Mucosa of descending colon (tissue), 3 donors: ENCODE results near the gene PMCH. TPM values are rescaled to one million over a fixed set of nuclear protein-coding genes. Genes with fewer than 3 reads are reported as not detected.
"Not testable (repeated sequence)": the region's sequence is repeated elsewhere in the genome, so short reads cannot be mapped to it uniquely, and the experiment has no call there.

Experiments
- ATAC-seq: fragments of 200-7000 bp; cut with Tn5 transposase; one replicate; pipeline ENCODE4 v1.9.1; 2020; ENCODE audit warnings: mild to moderate bottlenecking, moderate library complexity
- DNase-seq, 3 donors: peaks; one replicate each; pipeline ENCODE4 v3.0.0-alpha.2; 2020
- H3K36me3 ChIP-seq: fragments of 200-600 bp; one replicate; pipeline ENCODE4 v1.8.0; 2021; ENCODE audit warnings: low read depth, mild to moderate bottlenecking
- H3K4me1 ChIP-seq: fragments of 200-600 bp; one replicate; pipeline ENCODE4 v1.8.0; 2021; ENCODE audit warnings: low read depth, mild to moderate bottlenecking
- H3K4me3 ChIP-seq: fragments of 200-600 bp; one replicate; pipeline ENCODE4 v1.8.0; 2021; ENCODE audit warnings: mild to moderate bottlenecking
- H3K9me3 ChIP-seq: fragments of 200-600 bp; one replicate; pipeline ENCODE4 v1.8.0; 2021; ENCODE audit warnings: mild to moderate bottlenecking
- CTCF ChIP-seq: fragments of 200-600 bp; IDR thresholded peaks from one replicate; pipeline ENCODE4 v1.8.0; 2022; ENCODE audit warnings: antibody characterized with exemption, mild to moderate bottlenecking
- intact Hi-C, 2 donors: fragments of 100-400 bp; cut with DNase I in 1 of 2; cut with micrococcal nuclease in 1 of 2; formaldehyde crosslinking; loops; one replicate each; pipeline versions ENCODE4 v1.11.0 to v1.11.1; 2022; cut with DNase I, micrococcal nuclease
- total RNA-seq, 3 donors: library from RNA; stranded (reverse); fragmentation: NEBNext Ultra II Directional in 2 of 3; extraction: Animal tissue kit (Norgen Biotek cat#: 25700) in 2 of 3; gene quantifications; one replicate each; pipeline versions ENCODE4 v1.2.1 to v1.2.4, GENCODE V29; 2021 to 2023
- donor health status: DM: no; HTN: no; CAD: no; lungs with moderate emphysema.
- donor health status: DM: no; HTN: no; CAD: no.
- donor health status: DM: no; HTN: yes; CAD: no.

Gene PMCH
- total RNA-seq, 3 donors from 2014 or later: not detected

- intact Hi-C loops: no loop called here
- H3K36me3 ChIP-seq: no peaks in the 10 kb centered on the region
- ATAC-seq: peak; percentile 45
- no peaks in the 10 kb centered on the region for H3K4me1 ChIP-seq
- TF ChIP-seq CTCF: peak; percentile 39
- no peaks in the 10 kb centered on the region for H3K9me3 ChIP-seq
- DNase-seq: peak in 1 of 3 donors; percentile 33
- H3K4me3 ChIP-seq: no peak overlapping the region
Measured at GRCh38 chr12:102169922-102170621, 27.6 kb downstream of the PMCH start.

DNA sequence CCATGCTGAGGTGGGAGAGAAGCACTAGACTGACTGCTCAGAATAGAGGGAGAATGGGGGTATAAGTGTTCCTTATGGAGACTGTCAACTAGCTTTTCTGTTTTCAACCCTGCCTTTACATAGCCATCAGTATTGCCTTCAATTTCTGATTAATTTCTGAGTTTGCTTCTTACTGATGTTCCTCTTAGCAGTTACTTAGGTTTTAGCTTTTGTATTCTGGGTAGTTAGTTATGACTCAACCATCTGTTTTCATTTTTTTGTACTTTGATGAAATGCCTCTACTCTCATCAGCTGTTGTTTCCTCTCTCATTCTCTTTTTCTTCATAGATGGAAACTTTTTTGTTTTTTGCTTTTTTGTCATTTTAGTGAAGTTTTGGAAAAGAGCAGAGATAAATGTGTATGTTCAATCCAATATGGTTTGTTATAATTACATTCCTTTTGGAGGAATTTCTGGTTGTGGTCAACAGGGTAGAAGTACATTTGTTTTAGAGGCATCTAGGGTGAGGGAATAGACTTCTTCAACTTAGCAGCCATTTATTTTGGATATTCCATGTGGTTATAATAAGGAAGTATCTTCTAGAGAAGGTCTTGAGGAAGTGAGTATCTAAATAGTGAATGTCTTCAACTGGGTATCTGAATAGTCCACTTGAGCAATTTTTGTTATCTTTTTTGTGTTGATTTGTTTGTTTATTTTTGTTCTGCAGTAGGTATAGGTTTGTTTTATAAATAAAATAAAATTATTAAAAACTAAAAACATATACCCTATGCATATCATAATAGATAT lies 29.6 kb downstream of the PMCH start:
- H3K9me3 ChIP-seq: no peaks in the 10 kb centered on the region
- no peak overlapping the region for H3K4me3 ChIP-seq
- intact Hi-C loops: no loop called here
- ATAC-seq: no peak
- no peak for DNase-seq
- no peaks in the 10 kb centered on the region for H3K4me1 ChIP-seq
- no peak for TF ChIP-seq CTCF
- no peaks in the 10 kb centered on the region for H3K36me3 ChIP-seq

- TF ChIP-seq CTCF: no peak
- no peak for ATAC-seq
Measured at GRCh38 chr12:102163383-102163782, 34.2 kb downstream of the PMCH start.

DNA sequence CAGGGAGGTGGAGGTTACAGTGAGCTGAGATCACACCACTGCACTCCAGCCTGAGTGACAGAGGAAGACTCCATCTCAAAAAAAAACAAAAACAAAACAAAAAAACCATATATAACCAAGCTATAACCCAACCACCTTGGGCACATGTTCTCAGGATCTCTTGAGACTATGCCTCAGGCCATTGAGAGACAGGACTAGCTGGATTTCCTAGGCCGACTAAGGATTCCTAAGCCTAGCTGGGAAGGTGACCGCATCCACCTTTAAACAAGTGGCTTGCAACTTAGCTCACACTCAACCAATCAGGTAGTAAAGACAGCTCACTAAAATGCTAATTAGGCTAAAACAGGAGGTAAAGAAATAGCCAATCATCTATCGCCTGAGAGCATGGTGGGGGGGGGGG lies 42.4 kb downstream of the PMCH start:
- H3K4me1 ChIP-seq, intact Hi-C loops, H3K36me3 ChIP-seq, ATAC-seq, DNase-seq, H3K9me3 ChIP-seq, H3K4me3 ChIP-seq: not testable (repeated sequence)

More at GRCh38 chr12:102163383-102163782, 34.2 kb downstream of the PMCH start:
- H3K9me3 ChIP-seq: no peaks in the 10 kb centered on the region
- DNase-seq: no peak
- H3K36me3 ChIP-seq: no peaks in the 10 kb centered on the region
- no peak overlapping the region for H3K4me3 ChIP-seq
- intact Hi-C loops: no loop called here
- H3K4me1 ChIP-seq: no peaks in the 10 kb centered on the region

DNA sequence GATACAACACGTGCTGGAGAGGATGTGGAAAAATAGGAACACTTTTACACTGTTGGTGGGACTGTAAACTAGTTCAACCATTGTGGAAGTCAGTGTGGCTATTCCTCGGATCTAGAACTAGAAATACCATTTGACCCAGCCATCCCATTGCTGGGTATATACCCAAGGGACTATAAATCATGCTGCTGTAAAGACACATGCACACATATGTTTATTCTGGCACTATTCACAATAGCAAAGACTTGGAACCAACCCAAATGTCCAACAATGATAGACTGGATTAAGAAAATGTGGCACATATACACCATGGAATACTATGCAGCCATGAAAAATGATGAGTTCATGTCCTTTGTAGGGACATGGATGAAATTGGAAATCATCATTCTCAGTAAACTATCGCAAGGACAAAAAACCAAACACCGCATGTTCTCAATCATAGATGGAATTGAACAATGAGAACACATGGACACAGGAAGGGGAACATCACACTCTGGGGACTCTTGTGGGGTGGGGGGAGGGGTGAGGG lies 50.5 kb downstream of the PMCH start:
- H3K4me1 ChIP-seq, H3K4me3 ChIP-seq, H3K9me3 ChIP-seq, DNase-seq, ATAC-seq, H3K36me3 ChIP-seq, intact Hi-C loops: not testable (repeated sequence)

Other genes with a start within 250 kb of the PMCH start
- 10 to 100 TPM; 31.1 to 39.1 (median 34.9) TPM for gene WASHC3, start 135.8 kb downstream of the PMCH start, total RNA-seq
- gene NUP37, start 77.7 kb downstream of the PMCH start, total RNA-seq: 10 to 100 TPM; 13.7 to 25.9 (median 22.6) TPM
- 1 to 10 TPM; 2.7 to 9.0 (median 4.9) TPM for gene PARPBP, start 77.7 kb downstream of the PMCH start, total RNA-seq